IMR-90 (cell line): ENCODE results near the gene UGT1A4. TPM values are rescaled to one million over a fixed set of nuclear protein-coding genes. Genes with fewer than 3 reads are reported as not detected.

Source experiments
- ATAC-seq: fragments of 200-7000 bp; cut with Tn5 transposase; 2 replicates; pipeline ENCODE4 v1.9.1; 2020; ENCODE audit warnings: low read depth, mild to moderate bottlenecking, moderate library complexity
- BruUV-seq: library from RNA; stranded (reverse); fragments of 400-500 nt; replicated peaks from 2 replicates; lab custom pipeline; 2021; lab: Mats Ljungman, UMichigan
- CTCF ChIA-PET: fragments of 300-600 bp; formaldehyde crosslinking; extraction: SDS; loops from one replicate; lab custom pipeline; 2021; ENCODE audit warnings: antibody characterized with exemption; lab: Yijun Ruan, JAX
- POLR2A ChIA-PET: fragments of 300-600 bp; sonication (Branson Sonifier 250); formaldehyde crosslinking; loops from one replicate; lab custom pipeline; 2022; ENCODE audit warnings: antibody characterized with exemption; ENCODE audit not compliant: unreplicated experiment; lab: Charles Lee
- DNase-seq: peaks from one replicate; pipeline ENCODE4 v3.0.0; 2013
- H2AFZ ChIP-seq: replicated peaks from 2 replicates; pipeline ENCODE3; 2013; ENCODE audit warnings: low read length, mild to moderate bottlenecking; ENCODE audit not compliant: poor library complexity
- H2AK5ac ChIP-seq: 2 replicates; pipeline ENCODE4 v1.6.1; 2013; ENCODE audit warnings: low read depth, low read length, inconsistent platforms
- H2AK9ac ChIP-seq: replicated peaks from 2 replicates; pipeline ENCODE3; 2013; ENCODE audit warnings: mild to moderate bottlenecking, low read depth, low read length, moderate library complexity; ENCODE audit not compliant: poor library complexity
- H2BK120ac ChIP-seq: 2 replicates; pipeline ENCODE4 v1.6.1; 2013; ENCODE audit warnings: low read depth, low read length, inconsistent platforms
- H2BK15ac ChIP-seq: 3 replicates; pipeline ENCODE4 v1.6.1; 2013; ENCODE audit warnings: low read depth, low read length, inconsistent platforms
- H2BK20ac ChIP-seq: 2 replicates; pipeline ENCODE4 v1.6.1; 2013; ENCODE audit warnings: low read depth, mild to moderate bottlenecking, inconsistent platforms, low read length, moderate library complexity
- H2BK5ac ChIP-seq: 2 replicates; pipeline ENCODE4 v1.6.1; 2013; ENCODE audit warnings: mild to moderate bottlenecking, low read depth, low read length, inconsistent platforms; ENCODE audit not compliant: poor library complexity, severe bottlenecking
- H3K14ac ChIP-seq: replicated peaks from 2 replicates; pipeline ENCODE4 v1.6.1; 2013; ENCODE audit warnings: low read depth, low read length, inconsistent platforms
- H3K18ac ChIP-seq: 2 replicates; pipeline ENCODE4 v1.6.1; 2013; ENCODE audit warnings: low read depth, low read length, control low read depth
- H3K23ac ChIP-seq: 2 replicates; pipeline ENCODE4 v1.6.1; 2013; ENCODE audit warnings: low read depth, low read length, inconsistent platforms
- H3K27ac ChIP-seq: 2 replicates; pipeline ENCODE4 v1.5.1; 2013; ENCODE audit warnings: mild to moderate bottlenecking, control low read depth, low read length; ENCODE audit not compliant: insufficient read depth
- H3K27me3 ChIP-seq: 2 replicates; pipeline ENCODE4 v1.6.1; 2013; ENCODE audit warnings: low read length; ENCODE audit not compliant: control insufficient read depth, insufficient read depth
- H3K36me3 ChIP-seq: 2 replicates; pipeline ENCODE4 v1.6.1; 2013; ENCODE audit warnings: low read length, mixed read lengths; ENCODE audit not compliant: control insufficient read depth, insufficient read depth
- H3K4ac ChIP-seq: 2 replicates; pipeline ENCODE4 v1.6.1; 2013; ENCODE audit warnings: low read depth, low read length, inconsistent platforms
- H3K4me1 ChIP-seq: 2 replicates; pipeline ENCODE4 v1.6.1; 2013; ENCODE audit warnings: low read length, mixed read lengths; ENCODE audit not compliant: control insufficient read depth, insufficient read depth
- H3K4me2 ChIP-seq: 2 replicates; pipeline ENCODE4 v1.6.1; 2013; ENCODE audit warnings: low read depth, mild to moderate bottlenecking, control low read depth, low read length, moderate library complexity
- H3K4me3 ChIP-seq: 2 replicates; pipeline ENCODE4 v1.5.1; 2013; ENCODE audit warnings: low read depth, mild to moderate bottlenecking, control low read depth, low read length, moderate library complexity; ENCODE audit not compliant: insufficient read depth
- H3K56ac ChIP-seq: 2 replicates; pipeline ENCODE4 v1.6.1; 2013; ENCODE audit warnings: low read length, inconsistent platforms; ENCODE audit not compliant: insufficient read depth; ENCODE audit errors: extremely low read depth
- H3K79me1 ChIP-seq, 2 experiments: 2 replicates each; pipeline ENCODE4 v1.6.1; 2013; ENCODE audit warnings: low read length in 2 of 2, inconsistent platforms in 1 of 2, low read depth in 1 of 2
- H3K9ac ChIP-seq: 2 replicates; pipeline ENCODE4 v1.6.1; 2013; ENCODE audit warnings: low read depth, low read length, control low read depth
- H3K9me1 ChIP-seq: 2 replicates; pipeline ENCODE4 v1.6.1; 2013; ENCODE audit warnings: low read length, inconsistent platforms; ENCODE audit not compliant: insufficient read depth
- H3K9me3 ChIP-seq: 2 replicates; pipeline ENCODE4 v1.6.1; 2013; ENCODE audit warnings: low read length; ENCODE audit not compliant: control insufficient read depth, insufficient read depth
- H4K20me1 ChIP-seq: 2 replicates; pipeline ENCODE4 v1.6.1; 2013; ENCODE audit warnings: low read length, inconsistent platforms; ENCODE audit not compliant: insufficient read depth
- H4K5ac ChIP-seq: 2 replicates; pipeline ENCODE4 v1.6.1; 2013; ENCODE audit warnings: mild to moderate bottlenecking, low read depth, low read length, control low read depth
- H4K8ac ChIP-seq, 2 experiments: 2 replicates each; pipeline ENCODE4 v1.6.1; 2013; ENCODE audit warnings: low read depth in 2 of 2, low read length in 2 of 2, control low read depth in 1 of 2, inconsistent platforms in 1 of 2
- H4K91ac ChIP-seq: 2 replicates; pipeline ENCODE4 v1.6.1; 2013; ENCODE audit warnings: low read depth, low read length, inconsistent platforms; ENCODE audit not compliant: insufficient read depth
- CHD1 ChIP-seq: IDR thresholded peaks from 2 replicates; pipeline ENCODE4 v1.6.1; 2012; ENCODE audit warnings: low read depth, low read length, improper control_type of control experiment
- FOS ChIP-seq: fragments of 150-350 bp; IDR thresholded peaks from 2 replicates; pipeline ENCODE4 v1.6.1; 2016; ENCODE audit warnings: low read depth, low read length
- MAFK ChIP-seq: IDR thresholded peaks from 2 replicates; pipeline ENCODE4 v1.6.1; 2012; ENCODE audit warnings: low read depth, low read length, improper control_type of control experiment
- MAZ ChIP-seq: IDR thresholded peaks from 2 replicates; pipeline ENCODE4 v1.6.1; 2012; ENCODE audit warnings: low read depth, mild to moderate bottlenecking, low read length, improper control_type of control experiment, moderate library complexity, borderline replicate concordance
- MXI1 ChIP-seq: IDR thresholded peaks from 2 replicates; pipeline ENCODE4 v1.6.1; 2012; ENCODE audit warnings: low read depth, mild to moderate bottlenecking, low read length, moderate library complexity, borderline replicate concordance
- NFE2L2 ChIP-seq: fragments of 150-350 bp; IDR thresholded peaks from 2 replicates; pipeline ENCODE4 v1.6.1; 2016; ENCODE audit warnings: low read depth, mild to moderate bottlenecking, low read length
- RAD21 ChIP-seq: IDR thresholded peaks from 2 replicates; pipeline ENCODE4 v1.6.1; 2012; ENCODE audit warnings: low read length, improper control_type of control experiment
- WGBS, 2 experiments: methylation state at CpG; one replicate each; pipeline versions ENCODE4 v1.1.5 to v1.1.7; 2013; ENCODE audit warnings: missing lambda C conversion rate in 2 of 2; ENCODE audit not compliant: insufficient read length in 1 of 2; ENCODE audit errors: extremely low coverage in 2 of 2; 5-methylcytosine and 5-hydroxymethylcytosine counted together
- dilution Hi-C: fragments of 300-500 bp; cut with HindIII; formaldehyde crosslinking; loops from one replicate; pipeline ENCODE4 v1.14.3; 2018; ENCODE audit warnings: low sequenced_read_pairs; ENCODE audit not compliant: unreplicated experiment
- in situ Hi-C: fragments of 300-500 bp; cut with MboI; formaldehyde crosslinking; loops from 3 replicates; pipeline ENCODE4 v1.14.3; 2019; ENCODE audit warnings: low sequenced_read_pairs, inconsistent platforms, mixed read lengths
- intact Hi-C: fragments of 100-400 bp; cut with micrococcal nuclease; formaldehyde crosslinking; loops from 2 replicates; pipeline ENCODE4 v1.10.0; 2022
- polyA plus RNA-seq, 3 experiments: library from polyadenylated mRNA; depleted of rRNA; stranded (reverse); fragments of >200 nt; gene quantifications; 2 replicates each; pipeline ENCODE4 v1.2.3, GENCODE V29; 2012; ENCODE audit warnings: low replicate concordance in 1 of 3
- total RNA-seq: library from RNA; depleted of rRNA; stranded (reverse); fragments of >200 nt; gene quantifications from 2 replicates; pipeline ENCODE4 v1.2.3, GENCODE V29; 2012
- TF ChIP-seq, protein P1 (sequence below): fragments of 150-350 bp; IDR thresholded peaks from 2 replicates; pipeline ENCODE4 v1.6.1; 2016; ENCODE audit warnings: low read depth, mild to moderate bottlenecking, low read length, moderate library complexity, borderline replicate concordance

UGT1A4 gene
- total and polyA plus RNA-seq, 2 of the 4 experiments (the other 2 are of a cell fraction): not detected

DNA sequence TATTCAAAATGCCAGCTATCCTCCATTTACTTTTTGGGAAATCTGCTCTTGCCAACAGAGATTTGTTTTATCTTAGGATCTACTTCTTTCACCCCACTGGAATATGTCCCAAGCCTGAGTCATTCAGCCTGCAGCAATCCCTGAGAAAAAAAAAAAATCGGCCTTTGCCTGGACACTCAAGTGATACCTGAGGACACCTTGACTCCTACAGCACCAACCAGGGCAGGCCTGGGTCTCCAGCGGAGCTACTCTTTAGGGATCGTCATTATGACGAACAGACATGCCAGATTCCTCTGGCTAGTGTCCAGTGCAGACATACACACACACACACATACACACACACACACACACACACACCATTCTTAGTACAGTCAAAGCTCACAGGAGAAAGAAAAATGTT, 28.1 kb upstream of the UGT1A4 start:
- WGBS, 2 experiments: no CpG with 5 or more reads among the region's 4 CpGs

More for the DNA sequence above, 28.1 kb upstream of the UGT1A4 start:
- no peak overlapping the region for H2AK9ac ChIP-seq
- no TSS peak for BruUV-seq
- CTCF ChIA-PET: no interaction called here
- peaks cover 2% of the 10 kb centered on the region for H3K27me3 ChIP-seq
- H2AK5ac ChIP-seq: no peak overlapping the region
- no peak overlapping the region for H3K4me2 ChIP-seq
- no peak overlapping the region for H4K5ac ChIP-seq
- H2BK5ac ChIP-seq: no peak overlapping the region
- H3K56ac ChIP-seq: no peak overlapping the region
- no peak overlapping the region for H3K14ac ChIP-seq
- H3K4ac ChIP-seq: no peak overlapping the region
- no peak overlapping the region for H3K18ac ChIP-seq
- no peaks in the 10 kb centered on the region for H3K79me1 ChIP-seq
- no peaks in the 10 kb centered on the region for H3K36me3 ChIP-seq
- H3K9ac ChIP-seq: no peak overlapping the region
- H3K27ac ChIP-seq: no peak overlapping the region
- no peak overlapping the region for H2BK15ac ChIP-seq
- no peak overlapping the region for H3K4me3 ChIP-seq
- no peaks in the 10 kb centered on the region for H3K9me1 ChIP-seq
- intact Hi-C loops: no loop called here
- dilution Hi-C loops: no loop called here
- no peak for TF ChIP-seq MXI1
- TF ChIP-seq RAD21: no peak
- no peak for TF ChIP-seq FOS
- no peak for TF ChIP-seq MAFK
- no peak for TF ChIP-seq NFE2L2
- TF ChIP-seq, protein P1, sequence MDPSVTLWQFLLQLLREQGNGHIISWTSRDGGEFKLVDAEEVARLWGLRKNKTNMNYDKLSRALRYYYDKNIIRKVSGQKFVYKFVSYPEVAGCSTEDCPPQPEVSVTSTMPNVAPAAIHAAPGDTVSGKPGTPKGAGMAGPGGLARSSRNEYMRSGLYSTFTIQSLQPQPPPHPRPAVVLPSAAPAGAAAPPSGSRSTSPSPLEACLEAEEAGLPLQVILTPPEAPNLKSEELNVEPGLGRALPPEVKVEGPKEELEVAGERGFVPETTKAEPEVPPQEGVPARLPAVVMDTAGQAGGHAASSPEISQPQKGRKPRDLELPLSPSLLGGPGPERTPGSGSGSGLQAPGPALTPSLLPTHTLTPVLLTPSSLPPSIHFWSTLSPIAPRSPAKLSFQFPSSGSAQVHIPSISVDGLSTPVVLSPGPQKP: no peak
- TF ChIP-seq CHD1: no peak
- TF ChIP-seq MAZ: no peak
- ATAC-seq (no peak), DNase-seq (peak; percentile 3)
- H3K9me3 ChIP-seq: no peaks in the 10 kb centered on the region
- no peak overlapping the region for H2BK120ac ChIP-seq
- no peaks in the 10 kb centered on the region for H4K20me1 ChIP-seq
- H4K8ac ChIP-seq: no peak overlapping the region
- no peak overlapping the region for H2BK20ac ChIP-seq
- H3K4me1 ChIP-seq: no peaks in the 10 kb centered on the region
- no peak overlapping the region for H2AFZ ChIP-seq
- no peak overlapping the region for H4K91ac ChIP-seq
- in situ Hi-C loops: no loop called here
- no peak overlapping the region for H3K23ac ChIP-seq
- POLR2A ChIA-PET: no interaction called here
